Measurements from ENCODE around the gene MT1H.
"Not testable (repeated sequence)": the region's sequence is repeated elsewhere in the genome, so short reads cannot be mapped to it uniquely, and the experiment has no call there.

MT1H gene

GRCh38 chr16:56684926-56685590, 15.4 kb downstream of the MT1H start:
- no peak for DNase-seq

GRCh38 chr16:56686758-56687157, 17.1 kb downstream of the MT1H start:
- no peak for DNase-seq

- no peak for DNase-seq
These were observed 19.1 kb downstream of the MT1H start for GRCh38 chr16:56688762-56689161.

GRCh38 chr16:56689171-56689570, 19.6 kb downstream of the MT1H start:
- DNase-seq = no peak

GRCh38 chr16:56690420-56691122, 21.0 kb downstream of the MT1H start:
- DNase-seq = no peak

- no peak for DNase-seq
These were observed 22.3 kb downstream of the MT1H start for GRCh38 chr16:56691885-56692284.

- DNase-seq = no peak
These were observed 25.6 kb downstream of the MT1H start for GRCh38 chr16:56695246-56695645.

GRCh38 chr16:56697456-56698155, 28.0 kb downstream of the MT1H start:
- DNase-seq = no peak

GRCh38 chr16:56700195-56700594, 30.6 kb downstream of the MT1H start:
- DNase-seq = no peak

GRCh38 chr16:56700631-56701030, 31.0 kb downstream of the MT1H start:
- DNase-seq = no peak

- DNase-seq = no peak
These were observed 31.9 kb downstream of the MT1H start for GRCh38 chr16:56701534-56701933.

- DNase-seq = no peak
These were observed 33.2 kb downstream of the MT1H start for GRCh38 chr16:56702836-56703235.

- no peak for DNase-seq
These were observed 39.2 kb downstream of the MT1H start for GRCh38 chr16:56708525-56709442.

- DNase-seq = no peak
These were observed 39.9 kb downstream of the MT1H start for GRCh38 chr16:56709443-56710040.

GRCh38 chr16:56710181-56710737, 40.6 kb downstream of the MT1H start:
- DNase-seq = no peak

- DNase-seq = no peak
These were observed 42.2 kb downstream of the MT1H start for GRCh38 chr16:56711862-56712261.

GRCh38 chr16:56713794-56714193, 44.2 kb downstream of the MT1H start:
- DNase-seq = no peak

- no peak for DNase-seq
These were observed 45.5 kb downstream of the MT1H start for GRCh38 chr16:56715126-56715525.

GRCh38 chr16:56716761-56717160, 47.1 kb downstream of the MT1H start:
- no peak for DNase-seq

- DNase-seq = not testable (repeated sequence)
These were observed 47.9 kb downstream of the MT1H start for GRCh38 chr16:56717532-56717931.
